ENCODE results near the gene ANKLE2. TPM values are rescaled to one million over a fixed set of nuclear protein-coding genes. Genes with fewer than 3 reads are reported as not detected.

Gene ANKLE2
- total RNA-seq, 1 donor = 63.0 TPM

GRCh38 chr12:132723015-132723763 lies 38.4 kb downstream of the ANKLE2 start:
- Histone ChIP-seq H3K9me3 (ENCODE audit: low read depth, low read length) (no peaks in the 10 kb centered on the region), H3K27me3 (ENCODE audit: insufficient read depth, low read length) (no peaks in the 10 kb centered on the region), H3K4me3 (ENCODE audit: low read length) (no peak overlapping the region), H3K4me1 (ENCODE audit: insufficient read depth, low read length) (no peaks in the 10 kb centered on the region)

- Histone ChIP-seq H3K4me3 (ENCODE audit: low read length) (no peak overlapping the region), H3K27me3 (ENCODE audit: insufficient read depth, low read length) (no peaks in the 10 kb centered on the region), H3K4me1 (ENCODE audit: insufficient read depth, low read length) (no peaks in the 10 kb centered on the region), H3K9me3 (ENCODE audit: low read depth, low read length) (no peaks in the 10 kb centered on the region)
Observed at GRCh38 chr12:132720606-132721345, 40.9 kb downstream of the ANKLE2 start.

GRCh38 chr12:132719954-132720324 lies 41.7 kb downstream of the ANKLE2 start:
- Histone ChIP-seq H3K4me1 (ENCODE audit: insufficient read depth, low read length) (no peaks in the 10 kb centered on the region), H3K4me3 (ENCODE audit: low read length) (no peak overlapping the region), H3K9me3 (ENCODE audit: low read depth, low read length) (no peaks in the 10 kb centered on the region), H3K27me3 (ENCODE audit: insufficient read depth, low read length) (no peaks in the 10 kb centered on the region)

GRCh38 chr12:132719141-132719953 lies 42.3 kb downstream of the ANKLE2 start:
- H3K9me3 ChIP-seq (ENCODE audit: low read depth, low read length) = no peaks in the 10 kb centered on the region
- no peaks in the 10 kb centered on the region for H3K4me1 ChIP-seq (ENCODE audit: insufficient read depth, low read length)
- no peak overlapping the region for H3K4me3 ChIP-seq (ENCODE audit: low read length)
- H3K27me3 ChIP-seq (ENCODE audit: insufficient read depth, low read length) = no peaks in the 10 kb centered on the region

GRCh38 chr12:132718644-132719043 lies 43.0 kb downstream of the ANKLE2 start:
- Histone ChIP-seq H3K4me1 (ENCODE audit: insufficient read depth, low read length) (no peaks in the 10 kb centered on the region), H3K27me3 (ENCODE audit: insufficient read depth, low read length) (no peaks in the 10 kb centered on the region), H3K4me3 (ENCODE audit: low read length) (no peak overlapping the region), H3K9me3 (ENCODE audit: low read depth, low read length) (no peaks in the 10 kb centered on the region)

- H3K4me3 ChIP-seq (ENCODE audit: low read length) = no peak overlapping the region
- H3K9me3 ChIP-seq (ENCODE audit: low read depth, low read length) = no peaks in the 10 kb centered on the region
- H3K27me3 ChIP-seq (ENCODE audit: insufficient read depth, low read length) = no peaks in the 10 kb centered on the region
- H3K4me1 ChIP-seq (ENCODE audit: insufficient read depth, low read length) = no peaks in the 10 kb centered on the region
Observed at GRCh38 chr12:132717531-132718387, 43.9 kb downstream of the ANKLE2 start.

GRCh38 chr12:132717011-132717410 lies 44.6 kb downstream of the ANKLE2 start:
- Histone ChIP-seq H3K4me1 (ENCODE audit: insufficient read depth, low read length) (peaks cover 4% of the 10 kb centered on the region), H3K4me3 (ENCODE audit: low read length) (no peak overlapping the region), H3K9me3 (ENCODE audit: low read depth, low read length) (no peaks in the 10 kb centered on the region), H3K27me3 (ENCODE audit: insufficient read depth, low read length) (no peaks in the 10 kb centered on the region)

GRCh38 chr12:132716356-132716755 lies 45.3 kb downstream of the ANKLE2 start:
- Histone ChIP-seq H3K27me3 (ENCODE audit: insufficient read depth, low read length) (no peaks in the 10 kb centered on the region), H3K9me3 (ENCODE audit: low read depth, low read length) (no peaks in the 10 kb centered on the region), H3K4me3 (ENCODE audit: low read length) (no peak overlapping the region), H3K4me1 (ENCODE audit: insufficient read depth, low read length) (peaks cover 11% of the 10 kb centered on the region)

- no peaks in the 10 kb centered on the region for H3K9me3 ChIP-seq (ENCODE audit: low read depth, low read length)
- no peaks in the 10 kb centered on the region for H3K27me3 ChIP-seq (ENCODE audit: insufficient read depth, low read length)
- peaks cover 14% of the 10 kb centered on the region for H3K4me1 ChIP-seq (ENCODE audit: insufficient read depth, low read length)
- no peak overlapping the region for H3K4me3 ChIP-seq (ENCODE audit: low read length)
Observed at GRCh38 chr12:132715874-132716273, 45.8 kb downstream of the ANKLE2 start.

GRCh38 chr12:132713123-132713522 lies 48.5 kb downstream of the ANKLE2 start:
- H3K4me3 ChIP-seq (ENCODE audit: low read length) = no peak overlapping the region
- no peaks in the 10 kb centered on the region for H3K9me3 ChIP-seq (ENCODE audit: low read depth, low read length)
- H3K27me3 ChIP-seq (ENCODE audit: insufficient read depth, low read length) = no peaks in the 10 kb centered on the region
- H3K4me1 ChIP-seq (ENCODE audit: insufficient read depth, low read length) = peaks cover 22% of the 10 kb centered on the region

GRCh38 chr12:132711080-132711843 lies 50.4 kb downstream of the ANKLE2 start:
- Histone ChIP-seq H3K4me1 (ENCODE audit: insufficient read depth, low read length) (peaks cover 22% of the 10 kb centered on the region), H3K4me3 (ENCODE audit: low read length) (peak overlapping the region; percentile 82), H3K9me3 (ENCODE audit: low read depth, low read length) (no peaks in the 10 kb centered on the region), H3K27me3 (ENCODE audit: insufficient read depth, low read length) (no peaks in the 10 kb centered on the region)

GRCh38 chr12:132710405-132711079 lies 51.1 kb downstream of the ANKLE2 start, which contains the start of gene PGAM5:
PGAM5 (plus strand) TSS chr12:132710842; CDS start chr12:132710877, 35 bp downstream.
- H3K4me3 ChIP-seq (ENCODE audit: low read length) = peak within 1 kb of the TSS; percentile 82
- H3K4me1 ChIP-seq (ENCODE audit: insufficient read depth, low read length) = peaks cover 22% of the 10 kb centered on the region
- no peaks in the 10 kb centered on the region for H3K27me3 ChIP-seq (ENCODE audit: insufficient read depth, low read length)
- H3K9me3 ChIP-seq (ENCODE audit: low read depth, low read length) = no peaks in the 10 kb centered on the region

- no peaks in the 10 kb centered on the region for H3K27me3 ChIP-seq (ENCODE audit: insufficient read depth, low read length)
- peaks cover 22% of the 10 kb centered on the region for H3K4me1 ChIP-seq (ENCODE audit: insufficient read depth, low read length)
- H3K9me3 ChIP-seq (ENCODE audit: low read depth, low read length) = no peaks in the 10 kb centered on the region
- H3K4me3 ChIP-seq (ENCODE audit: low read length) = peak overlapping the region; percentile 82
Observed at GRCh38 chr12:132710043-132710404, 51.6 kb downstream of the ANKLE2 start.

Data from mononuclear cell (primary cell).